Stomach (tissue), 4 donors: ENCODE data around the gene PSPN.

Experiments
- CTCF ChIP-seq, 7 experiments: fragments of 450-650 bp in 4 of 7; fragments of 200-600 bp in 3 of 7; sonication (generic) in 3 of 7; IDR thresholded peaks; one replicate each; pipeline ENCODE4 v1.5.1; 2016 to 2019; ENCODE audit warnings: antibody characterized with exemption in 7 of 7, control low read depth in 2 of 7, mild to moderate bottlenecking in 1 of 7
- EP300 ChIP-seq: sonication (generic); formaldehyde crosslinking; IDR thresholded peaks from one replicate; pipeline ENCODE4 v1.6.1; 2017; ENCODE audit warnings: antibody characterized with exemption
- POLR2A ChIP-seq, 4 donors: fragments of 450-650 bp; IDR thresholded peaks; one replicate each; pipeline ENCODE4 v1.6.1; 2016; ENCODE audit warnings: antibody characterized with exemption in 4 of 4, control low read depth in 2 of 4, mild to moderate bottlenecking in 1 of 4, moderate library complexity in 1 of 4
- POLR2AphosphoS5 ChIP-seq, 3 donors: sonication (generic); formaldehyde crosslinking; IDR thresholded peaks; one replicate each; pipeline ENCODE4 v1.6.1; 2016; ENCODE audit warnings: antibody characterized with exemption in 3 of 3

- no peak for TF ChIP-seq EP300
- no peak for TF ChIP-seq POLR2A (IDR thresholded peaks at IDR 0.05)
- no peak for TF ChIP-seq POLR2AphosphoS5 (IDR thresholded peaks at IDR 0.05)
- no peak for TF ChIP-seq CTCF (IDR thresholded peaks at IDR 0.05)
These were observed 11.6 kb upstream of the PSPN start for GRCh38 chr19:6387372-6387771.
